ENCODE measurements around the gene CFL1.

Gene CFL1

GRCh38 chr11:65869643-65870306, 11.8 kb upstream of the CFL1 start:
- no peak for DNase-seq (ENCODE audit: low read depth)

DNA sequence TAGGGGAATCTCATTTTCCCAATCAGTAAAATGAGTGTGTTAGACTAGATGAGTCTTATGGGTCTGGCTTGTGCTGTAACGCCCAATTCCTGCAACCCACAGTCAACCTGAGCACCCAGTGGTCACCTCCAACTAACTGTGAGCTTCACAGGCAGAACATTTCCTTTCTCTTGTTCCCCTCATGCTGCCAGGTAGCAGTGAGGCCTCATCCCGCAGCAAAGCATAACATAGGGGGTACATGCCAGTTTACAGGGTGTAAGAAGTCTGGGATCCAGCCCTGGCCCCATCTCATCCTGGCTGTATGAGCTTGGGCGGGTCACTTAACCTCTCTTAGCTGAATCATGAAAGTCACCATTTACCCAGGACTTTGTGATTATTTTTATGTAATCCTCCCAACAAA, 10.9 kb upstream of the CFL1 start:
- no peak for DNase-seq (ENCODE audit: low read depth)

DNA sequence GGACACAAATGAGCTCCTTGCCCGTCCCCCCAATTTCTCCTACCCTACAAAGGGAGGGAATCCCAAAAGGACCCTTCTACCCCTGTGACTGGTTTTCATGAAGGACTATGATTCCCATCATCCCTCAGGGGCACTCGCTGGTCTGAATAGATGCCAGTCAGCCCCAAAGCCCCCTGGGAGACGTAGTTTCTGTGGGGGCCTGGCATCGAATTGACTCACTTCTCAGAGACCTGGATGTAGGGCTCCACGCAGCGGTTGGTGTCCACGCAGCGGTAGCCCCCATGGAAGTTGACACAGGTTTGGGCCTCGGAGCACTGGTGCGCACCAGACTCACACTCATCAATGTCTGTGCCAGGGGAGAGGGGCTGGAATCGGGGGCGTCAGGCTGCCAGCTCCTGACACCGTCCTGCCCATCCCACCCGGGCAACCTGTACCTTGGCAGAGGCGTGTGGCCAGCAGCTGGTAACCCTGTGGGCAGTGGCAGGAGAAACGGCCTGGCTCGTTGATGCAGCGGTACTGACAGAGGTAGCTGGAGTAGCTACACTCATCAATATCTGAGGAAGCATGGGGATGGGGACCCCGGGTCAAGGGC, 10.2 kb upstream of the CFL1 start:
- no peak for DNase-seq (ENCODE audit: low read depth)

DNA sequence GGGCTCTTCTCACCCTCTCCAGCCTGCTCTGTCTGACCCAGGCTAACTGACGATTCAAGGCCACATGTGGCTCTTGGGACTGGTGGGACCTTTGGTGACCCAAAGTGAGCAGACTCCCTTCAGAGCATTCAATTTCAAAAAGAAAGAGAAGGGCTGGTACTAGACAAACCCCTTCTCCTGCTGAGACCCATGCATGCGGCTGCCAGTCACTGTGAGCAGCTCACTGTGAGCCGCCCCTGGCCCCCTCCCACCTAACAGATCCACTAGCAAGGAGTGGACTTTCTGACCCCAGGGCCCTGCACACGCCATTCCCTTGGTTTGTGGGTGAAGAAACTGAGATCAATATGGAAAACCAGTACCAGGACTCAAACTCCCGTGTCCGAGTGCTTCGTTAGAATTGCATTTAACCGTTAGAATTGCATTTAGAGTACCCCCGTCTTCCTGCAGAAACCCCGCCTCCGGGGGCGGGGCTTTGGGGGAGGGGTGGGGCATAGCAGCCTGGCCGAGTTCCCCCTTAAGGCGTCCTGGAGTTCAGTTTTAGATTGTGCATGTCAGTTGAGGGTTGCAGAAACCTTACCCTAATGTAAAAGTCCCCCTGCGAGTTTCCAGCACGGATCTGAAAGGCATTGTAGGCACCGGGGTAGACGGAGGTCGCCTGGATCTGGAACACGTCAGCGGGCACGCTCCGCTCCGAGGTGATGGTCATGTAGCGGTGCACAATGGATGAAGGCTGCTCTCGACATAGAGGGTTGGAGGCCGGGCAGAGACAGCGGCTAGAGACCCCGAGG, 9.5 kb upstream of the CFL1 start:
- peak; percentile 24 for DNase-seq (ENCODE audit: low read depth)

- DNase-seq (ENCODE audit: low read depth), result no peak
These were observed 8.7 kb upstream of the CFL1 start for GRCh38 chr11:65866509-65867283.

DNA sequence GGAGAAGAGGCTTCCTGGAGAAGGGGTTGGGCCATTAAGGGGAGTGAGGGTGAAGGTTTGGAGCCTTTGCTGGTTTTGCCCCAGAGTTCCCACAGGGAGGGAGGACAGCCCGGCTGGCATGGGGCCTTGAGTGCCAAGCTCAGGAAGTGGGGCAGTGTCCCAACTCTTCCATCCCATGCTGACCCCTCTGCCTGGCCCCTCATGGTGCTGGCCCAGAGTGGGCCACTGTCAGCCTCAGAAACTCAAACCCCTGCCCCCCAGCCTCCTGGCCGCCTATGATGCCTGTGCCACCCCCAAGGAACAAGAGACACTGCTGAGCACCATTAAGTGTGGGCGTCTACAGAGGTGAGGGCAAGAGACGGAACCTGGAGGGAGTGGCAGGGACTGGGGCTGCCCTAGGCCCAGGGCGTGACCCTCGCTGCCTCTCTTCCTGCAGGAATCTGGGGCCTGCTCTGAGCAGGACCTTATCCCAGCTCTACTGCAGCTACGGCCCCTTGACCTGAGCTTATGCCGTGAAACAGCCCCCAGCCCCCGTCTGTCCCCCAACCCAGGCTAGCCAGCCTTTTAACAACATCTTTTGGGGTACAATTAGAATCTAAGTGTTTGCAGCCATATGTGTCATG, 7.7 kb upstream of the CFL1 start:
- DNase-seq (ENCODE audit: low read depth), result no peak

DNA sequence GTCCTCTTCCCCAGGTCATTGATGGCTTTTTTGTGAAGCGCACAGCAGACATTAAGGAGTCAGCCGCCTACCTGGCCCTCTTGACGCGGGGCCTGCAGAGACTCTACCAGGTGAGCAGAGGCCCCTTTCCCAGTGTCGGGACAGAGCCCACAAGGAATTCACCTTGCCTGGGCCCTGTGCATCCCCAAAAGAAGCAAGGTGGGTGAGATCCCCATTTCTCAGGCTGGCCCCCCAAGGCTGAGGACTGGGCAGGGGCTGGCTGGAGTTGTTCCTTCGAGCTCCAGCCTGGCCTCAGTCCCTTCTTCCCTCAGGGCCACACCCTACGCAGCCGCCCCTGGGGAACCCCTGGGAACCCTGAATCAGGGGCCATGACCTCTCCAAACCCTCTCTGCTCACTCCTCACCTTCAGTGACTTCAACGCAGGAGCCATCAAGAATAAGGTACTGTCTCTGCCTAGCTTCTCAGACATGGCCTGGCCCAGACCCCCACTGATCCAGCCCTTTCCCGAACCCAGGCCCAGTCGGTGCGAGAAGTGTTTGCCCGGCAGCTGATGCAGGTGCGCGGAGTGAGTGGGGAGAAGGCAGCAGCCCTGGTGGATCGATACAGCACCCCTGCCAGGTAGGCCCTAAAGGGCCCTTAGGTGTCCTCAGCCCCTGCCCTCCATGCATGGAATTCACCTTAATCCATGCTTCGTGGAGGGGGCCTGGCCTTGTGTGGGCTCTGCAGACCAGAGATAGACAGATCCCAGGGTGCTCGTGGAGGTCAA, 6.9 kb upstream of the CFL1 start:
- no peak for DNase-seq (ENCODE audit: low read depth)

DNA sequence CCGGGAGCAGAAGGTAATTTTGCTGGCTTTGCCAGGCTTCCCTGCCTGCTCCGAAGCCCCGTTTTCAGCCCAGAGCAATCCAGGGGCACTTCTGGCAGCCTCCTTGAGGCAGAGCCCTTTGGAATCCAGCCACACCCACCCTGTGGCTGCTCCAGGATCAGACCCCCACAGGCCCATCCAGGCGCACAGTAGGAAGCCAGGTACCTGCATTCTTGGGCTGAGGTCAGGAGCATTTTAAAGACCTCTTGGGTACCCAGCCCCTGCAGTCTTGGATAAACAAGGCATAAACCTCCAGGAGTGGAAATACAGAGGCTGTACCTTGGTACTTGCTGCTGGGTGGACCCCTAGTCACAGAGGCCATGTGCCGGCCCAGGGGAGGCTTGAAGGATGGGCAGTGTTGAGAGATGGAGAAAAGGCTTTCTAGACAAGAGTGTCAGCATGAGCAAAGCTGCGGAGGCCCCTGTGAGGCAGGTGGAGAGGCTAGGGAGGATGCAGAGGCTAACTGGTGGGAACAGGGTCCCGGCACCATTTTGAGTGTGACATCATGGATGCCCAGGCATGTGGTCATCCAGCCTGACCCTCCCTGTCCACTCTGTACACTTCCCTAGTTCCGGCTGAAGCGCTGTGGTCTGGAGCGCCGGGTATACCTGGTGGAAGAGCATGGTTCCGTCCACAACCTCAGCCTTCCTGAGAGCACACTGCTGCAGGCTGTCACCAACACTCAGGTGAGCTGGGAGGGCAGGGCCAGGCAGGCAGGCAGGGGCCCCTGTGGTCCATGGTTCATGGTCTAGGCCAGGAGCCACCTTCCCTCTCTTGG, 6.1 kb upstream of the CFL1 start:
- DNase-seq (ENCODE audit: low read depth), result no peak

GRCh38 chr11:65862941-65863888, 5.2 kb upstream of the CFL1 start:
- DNase-seq (ENCODE audit: low read depth), result no peak

- DNase-seq (ENCODE audit: low read depth), result no peak
These were observed 4.3 kb upstream of the CFL1 start for GRCh38 chr11:65862191-65862735.

DNA sequence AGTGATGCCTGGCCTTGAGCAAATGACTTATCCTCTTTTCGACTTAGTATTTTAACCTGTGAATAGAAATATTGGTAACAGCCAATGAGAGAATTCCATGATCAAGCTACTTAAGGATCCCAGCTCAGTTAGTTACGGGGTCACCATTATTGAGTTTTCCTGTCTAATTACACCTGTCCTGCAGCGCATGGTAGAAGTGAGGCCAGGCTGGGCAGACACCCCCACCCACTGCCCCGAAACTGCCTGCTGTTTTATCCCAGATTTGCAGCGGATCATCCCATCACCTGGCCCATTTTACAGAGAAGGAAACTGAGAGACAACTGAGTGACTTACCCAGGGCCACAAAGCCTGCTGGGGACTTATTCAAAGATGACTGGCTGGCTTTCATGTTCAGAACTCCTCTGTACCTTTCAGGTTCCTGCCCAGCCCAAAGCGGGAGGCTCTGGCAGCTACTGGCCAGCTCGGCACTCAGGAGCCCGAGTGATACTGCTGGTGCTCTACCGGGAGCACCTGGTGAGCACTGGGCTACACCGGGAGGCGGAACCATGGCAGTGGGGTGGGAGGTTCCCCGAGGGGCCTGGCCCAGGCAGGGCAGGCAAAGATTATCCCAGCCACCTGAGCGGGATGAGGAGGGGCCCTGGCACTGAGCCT, 3.7 kb upstream of the CFL1 start:
- DNase-seq (ENCODE audit: low read depth), result no peak

- no peak for DNase-seq (ENCODE audit: low read depth)
These were observed 3.2 kb upstream of the CFL1 start for GRCh38 chr11:65861165-65861505.

DNA sequence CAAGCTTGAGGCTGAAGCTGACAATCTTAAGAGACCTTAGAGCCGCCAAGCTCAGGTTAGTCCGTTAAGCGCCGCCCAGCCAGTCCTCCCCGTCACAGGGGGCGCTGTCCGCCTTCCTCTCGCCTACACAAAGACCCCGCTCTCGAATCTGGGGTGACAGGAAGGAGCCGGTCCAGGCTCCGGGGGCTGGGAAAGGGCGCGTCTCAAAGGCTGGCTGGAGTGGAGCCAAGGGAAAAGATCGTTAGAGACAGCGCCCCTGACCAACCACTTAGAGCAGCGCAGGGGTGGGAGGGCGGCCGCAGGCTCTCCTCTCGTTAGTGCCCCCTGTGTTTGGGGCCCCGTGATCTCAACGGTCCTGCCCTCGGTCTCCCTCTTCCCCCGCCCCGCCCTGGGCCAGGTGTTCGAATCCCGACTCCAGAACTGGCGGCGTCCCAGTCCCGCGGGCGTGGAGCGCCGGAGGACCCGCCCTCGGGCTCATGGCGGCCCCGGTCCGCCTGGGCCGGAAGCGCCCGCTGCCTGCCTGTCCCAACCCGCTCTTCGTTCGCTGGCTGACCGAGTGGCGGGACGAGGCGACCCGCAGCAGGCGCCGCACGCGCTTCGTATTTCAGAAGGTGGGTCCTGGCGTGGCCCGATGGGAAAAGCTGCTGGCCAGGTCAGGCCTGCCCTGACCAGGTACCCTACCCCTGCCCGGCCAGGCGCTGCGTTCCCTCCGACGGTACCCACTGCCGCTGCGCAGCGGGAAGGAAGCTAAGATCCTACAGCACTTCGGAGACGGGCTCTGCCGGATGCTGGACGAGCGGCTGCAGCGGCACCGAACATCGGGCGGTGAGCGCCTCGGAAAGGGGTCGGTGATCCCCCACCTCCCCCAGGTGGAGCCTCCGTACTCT, 2.5 kb upstream of the CFL1 start, which contains the start of gene MUS81:
Gene MUS81, plus strand, starts transcription at position 156 of the 887 bp plus-strand sequence. Its CDS starts 321 bp downstream, at position 477.
- DNase-seq (ENCODE audit: low read depth), result peak; percentile 93

DNA sequence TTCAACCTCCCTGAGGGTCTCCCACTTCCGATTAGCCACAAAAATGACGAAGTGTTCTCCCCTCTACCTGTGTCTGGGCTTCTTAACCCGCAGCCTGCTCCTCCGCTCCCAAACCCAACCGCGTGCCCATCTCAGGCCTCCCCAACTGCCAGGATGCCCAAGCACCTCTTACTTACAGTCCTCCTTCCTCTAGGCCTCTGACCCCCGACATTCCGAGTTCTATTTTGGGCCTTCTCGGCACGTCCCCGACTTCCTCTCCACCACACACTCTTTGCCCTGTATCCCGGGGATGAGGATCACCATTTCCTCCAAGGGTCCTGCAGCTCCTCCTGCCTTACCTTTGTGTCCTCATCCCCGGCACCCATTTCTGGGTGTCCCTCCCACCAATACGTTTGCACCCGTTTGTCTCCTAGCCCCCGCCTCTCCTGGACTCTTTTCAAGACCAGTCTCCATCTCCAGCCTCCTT, 1.9 kb upstream of the CFL1 start:
- no peak for DNase-seq (ENCODE audit: low read depth)

DNA sequence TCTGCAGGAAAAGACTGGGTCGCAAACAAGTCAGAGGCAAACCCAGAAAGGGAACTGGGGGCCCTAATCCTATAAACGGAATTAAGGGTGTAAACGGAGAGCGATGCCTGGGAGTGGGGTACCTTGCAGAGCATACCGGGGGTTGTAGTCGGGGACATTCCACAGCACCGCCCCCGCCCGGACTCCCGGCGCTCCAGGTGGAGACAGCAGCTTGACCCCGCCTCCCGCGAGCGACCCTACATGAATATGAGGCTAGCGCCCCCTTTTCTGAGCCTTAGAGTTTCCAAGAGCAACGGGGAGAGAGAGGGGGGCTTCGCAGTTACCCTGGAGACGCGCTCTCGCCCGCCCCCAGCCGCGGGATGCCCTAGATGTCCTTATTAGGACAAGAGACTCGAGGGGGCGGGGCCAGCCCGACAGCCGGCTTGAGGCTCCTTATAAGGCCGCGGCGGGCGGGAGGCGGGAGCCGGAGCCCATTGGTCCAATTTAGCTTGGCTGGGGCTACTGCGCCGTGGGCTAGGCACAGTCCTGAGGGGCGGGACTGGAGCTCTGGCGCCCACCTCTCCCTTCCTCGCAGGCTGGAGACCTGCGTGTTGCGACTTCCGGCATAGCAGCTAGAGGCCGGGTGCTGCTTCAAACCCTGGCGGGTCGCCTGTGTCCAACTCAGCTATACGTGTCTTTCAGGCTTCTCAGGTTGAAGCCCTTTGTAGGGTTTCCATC, 1.3 kb upstream of the CFL1 start:
- DNase-seq (ENCODE audit: low read depth), result peak; percentile 97

- DNase-seq (ENCODE audit: low read depth), result no peak
These were observed 704 bp upstream of the CFL1 start for GRCh38 chr11:65858681-65859087.

- DNase-seq (ENCODE audit: low read depth), result no peak
These were observed 504 bp downstream of the CFL1 start for GRCh38 chr11:65857500-65857852.

Measured in stimulated activated CD8-positive, alpha-beta memory T cell treated with anti-CD3 and anti-CD28 coated beads, Interleukin-4, amount 100 ng/mL, for 24 hours (primary cell).